Thyroid gland (tissue), 4 donors: ENCODE measurements around the gene OSTF1. TPM values are rescaled to one million over a fixed set of nuclear protein-coding genes. Genes with fewer than 3 reads are reported as not detected.

Source experiments
- DNase-seq, 2 donors: peaks; one replicate each; pipeline ENCODE4 v3.0.0-alpha.2; 2019
- H3K27ac ChIP-seq, 3 donors: fragments of 200-600 bp; sonication (generic); 1 replicate in 2 of 3; 2 replicates in 1 of 3; pipeline ENCODE4 v1.5.1; 2016 to 2019; ENCODE audit warnings: mild to moderate bottlenecking in 1 of 3, moderate library complexity in 1 of 3
- H3K27me3 ChIP-seq: fragments of 200-600 bp; sonication (generic); one replicate; pipeline ENCODE4 v1.5.1; 2019
- H3K36me3 ChIP-seq, 2 donors: fragments of 200-600 bp; sonication (generic); one replicate each; pipeline ENCODE4 v1.5.1; 2016 to 2019
- H3K4me1 ChIP-seq, 2 donors: fragments of 200-600 bp; sonication (generic); one replicate each; pipeline ENCODE4 v1.5.1; 2017 to 2019
- H3K4me3 ChIP-seq, 3 donors: fragments of 200-600 bp; sonication (generic); replicated peaks in 1 of 3; 1 replicate in 2 of 3; 2 replicates in 1 of 3; pipeline ENCODE4 v1.5.1; 2016; ENCODE audit warnings: mild to moderate bottlenecking in 1 of 3
- H3K9me3 ChIP-seq: fragments of 200-600 bp; sonication (generic); one replicate; pipeline ENCODE4 v1.5.1; 2017
- CTCF ChIP-seq, 6 experiments: fragments of 200-600 bp in 3 of 6; fragments of 450-650 bp in 3 of 6; sonication (generic) in 3 of 6; IDR thresholded peaks; one replicate each; pipeline ENCODE4 v1.5.1; 2016 to 2019; ENCODE audit warnings: antibody characterized with exemption in 6 of 6, mild to moderate bottlenecking in 2 of 6, inconsistent platforms in 1 of 6, moderate library complexity in 1 of 6
- POLR2A ChIP-seq, 2 donors: fragments of 450-650 bp; IDR thresholded peaks; one replicate each; pipeline ENCODE4 v1.6.1; 2017; ENCODE audit warnings: antibody characterized with exemption in 2 of 2, mild to moderate bottlenecking in 2 of 2, moderate library complexity in 1 of 2
- WGBS, 2 donors: methylation state at CpG; one replicate each; pipeline ENCODE4 v1.1.5; 2017; 5-methylcytosine and 5-hydroxymethylcytosine counted together
- intact Hi-C: fragments of 100-400 bp; cut with DNase I; formaldehyde crosslinking; loops from one replicate; pipeline ENCODE4 v1.15.1; 2023
- total RNA-seq, 4 donors: library from RNA; depleted of rRNA; stranded (reverse); fragments of >200 nt; gene quantifications; one replicate each; pipeline ENCODE4 v1.2.3, GENCODE V29; 2016

Gene OSTF1
- total RNA-seq, 4 donors from 2014 or later = 34.7 to 36.6 (median 35.6) TPM

- Histone ChIP-seq H3K27ac (no peak overlapping the region), H3K36me3 (no peaks in the 10 kb centered on the region), H3K9me3 (no peaks in the 10 kb centered on the region), H3K4me3 (no peak overlapping the region), H3K4me1 (no peaks in the 10 kb centered on the region), H3K27me3 (no peaks in the 10 kb centered on the region)
- WGBS, 2 donors = 70 to 72% methylated on average over 3 of the region's 3 CpGs
- DNase-seq = no peak
- intact Hi-C loops = no loop called here
- TF ChIP-seq POLR2A (IDR thresholded peaks at IDR 0.05) (no peak), CTCF (IDR thresholded peaks at IDR 0.05) (no peak)
These were observed 96.2 kb downstream of the OSTF1 start for GRCh38 chr9:75184471-75184870.

GRCh38 chr9:75185585-75186170 lies 97.4 kb downstream of the OSTF1 start:
- TF ChIP-seq CTCF (IDR thresholded peaks at IDR 0.05) (peak in 3 of 6 experiments; percentile 28 to 66 (median 33)), POLR2A (IDR thresholded peaks at IDR 0.05) (no peak)
- H3K36me3 ChIP-seq = no peaks in the 10 kb centered on the region
- intact Hi-C loops = no loop called here
- peak; percentile 38 to 50 for DNase-seq
- no peak overlapping the region for H3K4me3 ChIP-seq
- no peaks in the 10 kb centered on the region for H3K27me3 ChIP-seq
- no peaks in the 10 kb centered on the region for H3K4me1 ChIP-seq
- no peak overlapping the region for H3K27ac ChIP-seq
- WGBS, 2 donors = 44 to 46% methylated on average over 4 of the region's 4 CpGs
- no peaks in the 10 kb centered on the region for H3K9me3 ChIP-seq

- no peak overlapping the region for H3K27ac ChIP-seq
- peak; percentile 21 to 97 (median 86) for TF ChIP-seq CTCF (IDR thresholded peaks at IDR 0.05)
- TF ChIP-seq POLR2A (IDR thresholded peaks at IDR 0.05) = no peak
- 24 to 28% methylated on average over 4 of the region's 4 CpGs for WGBS, 2 donors
- H3K4me1 ChIP-seq = no peaks in the 10 kb centered on the region
- DNase-seq = no peak
- H3K9me3 ChIP-seq = no peaks in the 10 kb centered on the region
- H3K36me3 ChIP-seq = no peaks in the 10 kb centered on the region
- H3K27me3 ChIP-seq = no peaks in the 10 kb centered on the region
- intact Hi-C loops = no loop called here
- no peak overlapping the region for H3K4me3 ChIP-seq
These were observed 98.6 kb downstream of the OSTF1 start for GRCh38 chr9:75186767-75187380.

GRCh38 chr9:75188756-75189155 lies 100.4 kb downstream of the OSTF1 start:
- H3K27me3 ChIP-seq = no peaks in the 10 kb centered on the region
- H3K4me1 ChIP-seq = no peaks in the 10 kb centered on the region
- H3K4me3 ChIP-seq = no peak overlapping the region
- no peak for DNase-seq
- 91 to 92% methylated on average over 2 of the region's 2 CpGs for WGBS, 2 donors
- no peaks in the 10 kb centered on the region for H3K9me3 ChIP-seq
- no peak overlapping the region for H3K27ac ChIP-seq
- no peaks in the 10 kb centered on the region for H3K36me3 ChIP-seq
- intact Hi-C loops = no loop called here
- TF ChIP-seq CTCF (IDR thresholded peaks at IDR 0.05) = no peak
- TF ChIP-seq POLR2A (IDR thresholded peaks at IDR 0.05) = no peak

GRCh38 chr9:75190762-75191161 lies 102.4 kb downstream of the OSTF1 start:
- intact Hi-C loops = no loop called here
- WGBS, 2 donors = 83 to 85% methylated on average over 2 of the region's 2 CpGs

More at GRCh38 chr9:75190762-75191161, 102.4 kb downstream of the OSTF1 start:
- H3K4me1 ChIP-seq = no peaks in the 10 kb centered on the region
- H3K9me3 ChIP-seq = no peaks in the 10 kb centered on the region
- DNase-seq = no peak
- TF ChIP-seq CTCF (IDR thresholded peaks at IDR 0.05) = no peak
- no peak for TF ChIP-seq POLR2A (IDR thresholded peaks at IDR 0.05)
- no peaks in the 10 kb centered on the region for H3K36me3 ChIP-seq
- H3K4me3 ChIP-seq = no peak overlapping the region
- no peak overlapping the region for H3K27ac ChIP-seq
- H3K27me3 ChIP-seq = no peaks in the 10 kb centered on the region
